ENCODE data around the gene AGO1.
"Not testable (repeated sequence)": the region's sequence is repeated elsewhere in the genome, so short reads cannot be mapped to it uniquely, and the experiment has no call there.

AGO1 gene

GRCh38 chr1:35972631-35973030 is 89.6 kb downstream of the AGO1 start:
- DNase-seq (ENCODE audit: low spot score): not testable (repeated sequence)

GRCh38 chr1:35980090-35980489 is 97.1 kb downstream of the AGO1 start:
- DNase-seq (ENCODE audit: low spot score): no peak

All from HuH-7 (cell line).